NCI-H510A (cell line): ENCODE results near the gene TP73.
A peak's percentile ranks its signal among the peaks of the same experiment; 100 is the strongest.

Experiments
- DNase-seq: peaks from one replicate; lab custom pipeline; 2025; lab: John Stamatoyannopoulos, UW

TP73 gene

GRCh38 chr1:3653286-3653618 lies 936 bp downstream of the TP73 start:
- DNase-seq = no peak

- DNase-seq = no peak
These were observed 2.4 kb downstream of the TP73 start for GRCh38 chr1:3654549-3655281.

GRCh38 chr1:3656450-3657095 lies 4.3 kb downstream of the TP73 start:
- DNase-seq = no peak

- DNase-seq = no peak
These were observed 4.8 kb downstream of the TP73 start for GRCh38 chr1:3657096-3657475.

GRCh38 chr1:3657578-3658230 lies 5.4 kb downstream of the TP73 start:
- no peak for DNase-seq

GRCh38 chr1:3658231-3658615 lies 5.9 kb downstream of the TP73 start:
- DNase-seq = no peak

GRCh38 chr1:3659093-3659492 lies 6.8 kb downstream of the TP73 start:
- DNase-seq = no peak

- DNase-seq = no peak
These were observed 8.4 kb downstream of the TP73 start for GRCh38 chr1:3660704-3661103.

- DNase-seq = no peak
These were observed 9.3 kb downstream of the TP73 start for GRCh38 chr1:3661631-3662030.

GRCh38 chr1:3662080-3662671 lies 9.9 kb downstream of the TP73 start:
- no peak for DNase-seq

GRCh38 chr1:3663999-3664699 lies 11.8 kb downstream of the TP73 start:
- DNase-seq = peak; percentile 46

GRCh38 chr1:3664700-3665375 lies 12.5 kb downstream of the TP73 start:
- DNase-seq = no peak

- no peak for DNase-seq
These were observed 15.8 kb downstream of the TP73 start for GRCh38 chr1:3668148-3668547.

GRCh38 chr1:3668585-3669300 lies 16.4 kb downstream of the TP73 start:
- DNase-seq = peak; percentile 88

- no peak for DNase-seq
These were observed 17.1 kb downstream of the TP73 start for GRCh38 chr1:3669421-3669821.

- no peak for DNase-seq
These were observed 17.7 kb downstream of the TP73 start for GRCh38 chr1:3669971-3670431.

GRCh38 chr1:3670823-3671265 lies 18.5 kb downstream of the TP73 start:
- no peak for DNase-seq

- DNase-seq = peak; percentile 46
These were observed 19.3 kb downstream of the TP73 start for GRCh38 chr1:3671371-3672180.

- no peak for DNase-seq
These were observed 20.1 kb downstream of the TP73 start for GRCh38 chr1:3672231-3672970.
